GM19467 (cell line): ENCODE data around the gene NFATC1.

ENCODE experiments used
- ATAC-seq: cut with Tn5 transposase; IDR thresholded peaks from one replicate; pipeline ENCODE4 v1.9.1; 2021; ENCODE audit warnings: mild to moderate bottlenecking, moderate library complexity; ENCODE audit not compliant: unreplicated experiment

Gene NFATC1

GRCh38 chr18:79421275-79421857, 25.6 kb downstream of the NFATC1 start:
- ATAC-seq: no peak

DNA sequence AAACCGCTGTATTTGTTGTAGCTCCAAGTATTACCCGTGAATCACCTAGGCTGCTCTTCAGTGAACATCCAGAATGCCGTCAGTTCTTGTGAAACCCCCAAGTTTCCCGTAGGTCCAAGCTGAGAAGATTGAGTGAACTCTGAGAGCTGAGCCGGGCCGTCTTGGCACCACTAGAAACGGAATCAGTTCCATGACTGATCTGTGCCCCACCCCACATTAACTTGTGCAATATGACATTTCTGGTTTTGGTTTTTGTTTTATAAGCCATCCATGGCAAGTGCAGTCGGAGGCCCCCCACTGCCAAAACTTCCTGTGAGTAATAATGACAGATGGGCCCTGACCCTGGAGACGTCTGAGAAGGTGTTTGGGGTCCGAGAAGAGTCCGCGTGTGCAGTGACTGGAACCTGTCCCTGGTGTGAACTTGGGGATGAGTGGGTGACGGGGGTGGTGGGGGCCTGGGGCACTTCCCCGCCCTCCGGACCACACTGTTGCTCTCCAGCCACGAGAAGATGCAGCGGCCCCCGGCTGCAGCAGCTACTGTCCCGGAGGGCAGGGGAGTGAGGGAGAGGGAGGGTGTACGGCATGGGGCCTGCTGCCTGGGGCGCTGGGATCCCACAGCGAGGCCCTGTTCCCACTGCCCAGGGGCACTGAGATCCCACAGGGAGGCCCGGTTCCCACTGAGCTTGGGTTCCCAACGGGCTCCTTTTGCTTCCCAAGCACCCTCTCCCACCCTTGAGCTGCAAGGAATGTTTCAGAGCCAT, 26.5 kb downstream of the NFATC1 start:
- peak; percentile 66 for ATAC-seq

DNA sequence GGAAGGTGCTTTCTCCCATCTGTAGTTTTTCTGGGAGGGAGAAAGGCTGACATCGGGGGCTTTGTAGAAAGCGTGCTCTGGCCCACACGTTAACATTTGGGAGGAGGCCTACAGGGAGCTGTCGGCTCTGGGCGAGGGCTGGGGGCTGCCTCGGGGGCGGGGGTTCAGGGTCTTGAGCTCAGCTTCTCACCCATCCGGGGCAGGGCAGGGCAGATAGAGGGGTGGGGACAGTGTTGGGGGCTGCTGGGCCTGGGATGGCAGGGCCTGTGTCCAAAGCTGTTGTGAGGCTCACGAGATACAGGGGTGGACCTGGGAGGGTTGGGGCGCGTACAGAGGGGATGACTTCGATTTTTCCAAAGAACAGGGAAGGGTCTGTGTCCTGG, 27.0 kb downstream of the NFATC1 start:
- ATAC-seq: no peak

DNA sequence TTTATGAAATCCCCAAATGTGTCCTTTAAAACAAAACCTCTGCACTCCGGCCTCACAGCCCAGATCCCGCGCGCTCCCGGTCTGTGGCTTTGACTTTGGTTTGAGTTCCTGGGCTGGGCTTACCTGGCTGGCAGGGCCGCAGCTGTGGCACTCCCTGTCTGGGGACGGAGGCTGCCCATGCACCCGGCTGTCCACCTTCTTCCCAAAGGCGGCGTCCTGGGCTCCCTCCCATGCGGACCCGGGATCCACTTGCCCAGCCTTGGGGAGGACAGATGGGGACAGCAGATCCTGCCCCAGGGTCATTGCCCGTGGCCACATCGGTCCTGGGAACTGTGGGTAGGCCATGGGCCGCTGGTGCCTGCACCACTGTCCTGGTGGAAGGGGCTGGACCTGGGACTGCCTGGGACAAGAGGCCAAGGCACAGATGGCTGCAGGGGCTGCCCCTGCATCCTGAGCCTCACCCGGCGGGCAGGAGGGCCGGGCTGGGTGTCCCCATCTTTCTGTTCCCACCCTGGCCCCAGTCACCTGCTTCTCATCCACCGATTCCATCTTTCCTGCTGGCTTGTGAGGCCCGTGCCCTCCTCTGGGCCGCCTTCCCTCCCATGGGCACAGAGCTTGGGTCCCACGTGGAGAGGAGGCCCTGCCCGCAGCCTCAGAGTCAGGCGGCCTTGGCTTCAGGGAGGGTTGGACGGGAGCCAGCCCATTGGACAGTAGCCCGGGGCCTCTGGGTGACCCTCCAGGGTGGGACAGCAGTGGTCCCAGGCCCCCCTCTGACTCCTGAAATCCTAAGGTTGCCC, 27.7 kb downstream of the NFATC1 start:
- no peak for ATAC-seq

DNA sequence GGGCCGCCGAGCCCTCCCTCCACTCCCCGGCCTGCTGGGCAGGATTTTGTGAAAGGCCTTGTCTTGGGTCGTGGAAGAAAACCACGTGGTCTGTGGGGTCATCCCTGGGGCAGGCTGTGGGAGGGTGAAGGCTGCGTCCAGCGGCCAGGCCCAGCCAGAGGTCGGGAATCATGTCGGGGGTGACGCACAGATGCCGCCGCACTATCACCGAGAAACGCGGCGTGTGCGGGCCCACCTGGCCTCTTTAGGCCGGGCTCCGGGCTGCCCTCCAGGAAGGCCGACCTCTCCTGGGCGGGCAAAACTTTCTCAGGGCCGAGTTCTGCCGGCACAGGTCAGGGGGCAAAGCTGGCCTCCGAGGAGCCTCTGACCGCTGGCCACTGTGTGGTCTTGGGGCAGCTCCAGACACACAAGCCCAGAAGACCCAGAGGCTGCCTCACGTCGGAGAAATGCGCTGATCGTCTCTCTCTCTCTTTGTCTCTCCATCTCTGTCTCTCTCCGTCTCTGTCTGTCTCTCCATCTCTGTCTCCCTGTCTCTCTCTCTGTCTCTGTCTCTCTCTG, 28.4 kb downstream of the NFATC1 start:
- ATAC-seq: no peak

GRCh38 chr18:79424880-79425568, 29.3 kb downstream of the NFATC1 start:
- ATAC-seq: no peak

GRCh38 chr18:79425569-79425886, 29.8 kb downstream of the NFATC1 start:
- no peak for ATAC-seq

- ATAC-seq: no peak
Measured at GRCh38 chr18:79426376-79427300, 30.9 kb downstream of the NFATC1 start.

- ATAC-seq: no peak
Measured at GRCh38 chr18:79427368-79428225, 31.9 kb downstream of the NFATC1 start.

- ATAC-seq: no peak
Measured at GRCh38 chr18:79428287-79428686, 32.6 kb downstream of the NFATC1 start.

DNA sequence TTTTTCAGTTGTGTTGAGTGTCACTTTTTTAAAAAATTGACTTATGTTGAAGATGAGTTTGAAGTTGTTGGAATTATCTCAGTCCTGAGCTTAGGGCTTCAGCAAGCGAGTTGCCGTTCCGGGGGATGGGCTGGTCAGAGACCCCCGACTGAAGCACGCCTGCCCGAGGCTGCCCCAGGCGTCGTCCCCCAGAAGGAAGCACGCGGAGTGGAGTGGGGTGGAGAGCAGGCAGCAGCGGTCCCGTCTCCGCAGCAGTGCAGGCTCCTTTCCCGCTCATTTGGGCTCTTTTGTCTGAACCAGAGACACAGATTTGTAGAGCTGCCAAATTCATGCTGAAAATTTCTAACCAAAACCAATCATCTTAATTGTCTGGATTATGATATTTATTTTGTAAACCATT, 33.7 kb downstream of the NFATC1 start:
- no peak for ATAC-seq

DNA sequence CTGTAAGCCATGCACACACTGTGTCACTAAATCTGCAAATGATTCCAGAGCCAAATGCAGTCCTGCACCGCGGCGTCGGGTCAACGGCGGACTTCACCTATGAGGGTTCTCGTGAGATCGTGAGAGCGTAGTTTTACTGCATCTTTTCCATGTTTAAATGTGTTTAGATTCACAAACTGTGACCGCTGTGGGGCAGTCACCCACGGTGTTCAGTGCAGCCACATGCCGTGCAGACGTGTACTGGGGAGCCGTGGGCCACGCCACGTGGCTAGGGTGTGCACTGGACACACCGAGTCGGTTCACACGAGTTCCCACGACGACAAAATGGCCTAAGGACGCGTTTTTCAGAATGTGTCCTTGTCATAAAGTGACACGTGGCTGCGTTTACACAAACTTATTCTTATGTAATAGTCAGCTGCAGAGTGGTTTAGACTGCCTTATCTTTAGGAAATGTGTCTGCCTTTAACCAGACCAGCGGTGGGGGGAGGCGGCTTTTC, 34.1 kb downstream of the NFATC1 start:
- no peak for ATAC-seq

DNA sequence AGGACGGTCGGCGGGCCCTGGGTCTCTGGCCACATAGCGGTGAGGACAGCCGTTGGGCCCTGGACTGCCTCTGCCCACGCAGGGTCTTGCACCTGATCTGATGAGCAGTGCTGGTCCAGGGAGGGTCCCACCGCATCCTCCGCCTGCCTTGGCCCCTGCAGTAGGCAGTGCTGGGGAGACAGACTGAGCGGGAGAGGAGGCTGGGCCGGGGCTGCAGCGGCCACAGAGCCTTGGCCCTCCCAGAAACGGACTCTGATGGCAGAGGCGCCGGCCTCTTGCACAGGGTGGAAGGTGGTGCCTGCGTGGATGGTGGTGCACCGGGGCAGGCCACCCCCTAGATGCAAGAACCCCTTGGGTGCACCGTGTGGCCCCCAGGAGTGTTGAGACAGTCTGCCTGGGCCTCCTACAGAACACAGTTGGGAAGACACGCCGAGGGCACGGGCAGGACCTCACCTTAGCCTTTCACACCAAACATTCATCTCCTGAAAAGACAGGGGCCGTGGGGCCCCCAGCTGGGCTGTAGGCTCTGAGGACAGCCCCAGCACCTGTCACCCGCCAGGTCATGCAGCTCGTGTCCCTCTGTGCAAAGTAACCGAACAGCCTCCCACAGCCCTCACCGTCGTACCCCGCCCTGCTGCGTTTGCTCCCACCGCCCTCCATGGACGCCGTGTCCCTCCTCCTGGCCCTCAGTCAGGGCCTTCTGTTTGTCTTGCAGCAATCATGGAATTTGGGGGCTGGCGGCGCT, 36.8 kb downstream of the NFATC1 start:
- no peak for ATAC-seq

- no peak for ATAC-seq
Measured at GRCh38 chr18:79433431-79433830, 37.7 kb downstream of the NFATC1 start.

GRCh38 chr18:79434607-79435401, 39.1 kb downstream of the NFATC1 start:
- no peak for ATAC-seq

DNA sequence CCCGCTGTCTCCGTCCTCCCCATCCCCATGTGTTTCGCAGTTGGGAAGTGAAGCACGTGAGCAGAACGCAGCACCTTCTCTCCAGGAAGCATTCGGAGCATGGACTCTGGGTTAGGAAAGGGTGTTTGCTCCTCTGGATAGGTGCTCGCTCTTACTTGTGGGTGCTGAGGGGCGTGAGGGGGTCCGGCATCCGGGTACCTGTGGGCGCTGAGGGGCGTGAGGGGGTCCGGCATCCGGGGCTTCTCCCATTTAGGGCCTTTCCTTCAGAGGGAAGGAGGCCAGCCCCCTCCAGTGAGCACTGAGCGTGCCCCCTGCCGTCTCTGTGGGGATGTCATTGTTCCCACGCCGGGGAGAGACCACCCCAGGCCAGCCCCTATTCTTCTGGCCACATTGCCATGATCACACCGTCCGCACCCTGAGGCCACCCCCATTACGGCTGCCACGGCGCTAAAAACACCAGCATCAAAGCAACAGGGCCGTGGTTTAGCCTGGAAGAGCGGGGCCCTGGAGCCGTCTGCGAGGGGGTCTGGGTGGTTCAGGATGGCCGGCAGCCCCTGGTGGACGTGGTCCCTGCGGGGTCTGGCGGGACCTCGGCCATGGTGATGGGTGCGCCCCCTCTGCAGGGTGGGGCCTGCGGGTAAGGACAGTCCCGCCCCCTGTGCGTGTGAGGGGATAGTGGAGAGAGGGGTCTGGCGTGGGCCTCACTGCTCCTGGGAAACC, 41.0 kb downstream of the NFATC1 start:
- ATAC-seq: no peak
